Liver (tissue), 9 donors: ENCODE results near the gene IL17B. TPM values are rescaled to one million over a fixed set of nuclear protein-coding genes. Genes with fewer than 3 reads are reported as not detected.

Source experiments
- DNase-seq: peaks from one replicate; pipeline ENCODE4 v3.0.0-alpha.2; 2017; ENCODE audit warnings: low spot score
- H3K27ac ChIP-seq, 2 donors: one replicate each; pipeline ENCODE4 v1.7.0; 2013; ENCODE audit warnings: inconsistent platforms in 2 of 2, low read length in 2 of 2, control low read depth in 1 of 2, low read depth in 1 of 2, mild to moderate bottlenecking in 1 of 2
- H3K27me3 ChIP-seq, 4 donors: one replicate each; pipeline versions ENCODE4 v1.6.1 to v1.7.0; 2013; ENCODE audit warnings: low read length in 3 of 4, inconsistent platforms in 1 of 4, mild to moderate bottlenecking in 1 of 4, moderate library complexity in 1 of 4; ENCODE audit not compliant: control insufficient read depth in 4 of 4, insufficient read depth in 4 of 4
- H3K36me3 ChIP-seq, 4 donors: one replicate each; pipeline versions ENCODE4 v1.6.1 to v1.7.0; 2013; ENCODE audit warnings: low read length in 3 of 4, mild to moderate bottlenecking in 3 of 4, low read depth in 1 of 4, moderate library complexity in 1 of 4; ENCODE audit not compliant: control insufficient read depth in 4 of 4, insufficient read depth in 3 of 4
- H3K4me1 ChIP-seq, 4 donors: one replicate each; pipeline versions ENCODE4 v1.6.1 to v1.7.0; 2013; ENCODE audit warnings: low read length in 3 of 4, mild to moderate bottlenecking in 3 of 4, moderate library complexity in 1 of 4; ENCODE audit not compliant: control insufficient read depth in 4 of 4, insufficient read depth in 4 of 4
- H3K4me3 ChIP-seq, 3 donors: one replicate each; pipeline versions ENCODE4 v1.6.1 to v1.7.0; 2013; ENCODE audit warnings: low read length in 3 of 3, control low read depth in 1 of 3, low read depth in 1 of 3, mild to moderate bottlenecking in 1 of 3
- H3K9ac ChIP-seq, 2 donors: one replicate each; pipeline ENCODE4 v1.7.0; 2013; ENCODE audit warnings: low read length in 2 of 2, mild to moderate bottlenecking in 2 of 2, moderate library complexity in 2 of 2, control low read depth in 1 of 2, low read depth in 1 of 2
- H3K9me3 ChIP-seq, 4 donors: one replicate each; pipeline versions ENCODE4 v1.6.1 to v1.7.0; 2013; ENCODE audit warnings: low read length in 3 of 4; ENCODE audit not compliant: control insufficient read depth in 4 of 4
- ATF3 ChIP-seq: IDR thresholded peaks from 2 replicates; pipeline ENCODE4 v1.6.1; 2016; ENCODE audit warnings: antibody characterized with exemption
- CTCF ChIP-seq: fragments of 150-350 bp; IDR thresholded peaks from 2 replicates; pipeline ENCODE4 v1.5.1; 2017; ENCODE audit warnings: improper control_type of control experiment, low read depth, low read length; ENCODE audit not compliant: missing input control
- EGR1 ChIP-seq, 2 donors: IDR thresholded peaks; 2 replicates each; pipeline ENCODE4 v1.6.1; 2016 to 2018; ENCODE audit warnings: antibody characterized with exemption in 2 of 2, low read depth in 2 of 2
- FOXA1 ChIP-seq: IDR thresholded peaks from 2 replicates; pipeline ENCODE4 v1.6.1; 2016; ENCODE audit warnings: antibody characterized with exemption
- FOXA2 ChIP-seq: IDR thresholded peaks from 2 replicates; pipeline ENCODE4 v1.6.1; 2016; ENCODE audit warnings: antibody characterized with exemption
- GABPA ChIP-seq, 2 donors: IDR thresholded peaks in 1 of 2; conservative IDR thresholded peaks in 1 of 2; 2 replicates each; pipeline ENCODE4 v1.6.1; 2016; ENCODE audit warnings: antibody characterized with exemption in 2 of 2, mild to moderate bottlenecking in 1 of 2, moderate library complexity in 1 of 2
- HNF4G ChIP-seq: IDR thresholded peaks from 2 replicates; pipeline ENCODE4 v1.6.1; 2016; ENCODE audit warnings: antibody characterized with exemption
- JUND ChIP-seq, 2 donors: IDR thresholded peaks; 2 replicates each; pipeline ENCODE4 v1.6.1; 2016; ENCODE audit warnings: antibody characterized with exemption in 2 of 2
- RAD21 ChIP-seq, 2 donors: IDR thresholded peaks; 2 replicates each; pipeline ENCODE4 v1.6.1; 2016; ENCODE audit warnings: antibody characterized with exemption in 2 of 2, mild to moderate bottlenecking in 2 of 2
- REST ChIP-seq: IDR thresholded peaks from 2 replicates; pipeline ENCODE4 v1.6.1; 2016; ENCODE audit warnings: antibody characterized with exemption, mild to moderate bottlenecking
- RXRA ChIP-seq, 2 donors: IDR thresholded peaks; 2 replicates each; pipeline ENCODE4 v1.6.1; 2017 to 2018; ENCODE audit warnings: antibody characterized with exemption in 2 of 2, mild to moderate bottlenecking in 1 of 2
- SP1 ChIP-seq: IDR thresholded peaks from 2 replicates; pipeline ENCODE4 v1.6.1; 2018; ENCODE audit warnings: antibody characterized with exemption, mild to moderate bottlenecking
- YY1 ChIP-seq: IDR thresholded peaks from 2 replicates; pipeline ENCODE4 v1.6.1; 2016; ENCODE audit warnings: antibody characterized with exemption, mild to moderate bottlenecking
- WGBS: extraction: QIAGEN DNeasy Blood & Tissue Kit; methylation state at CpG from one replicate; pipeline ENCODE4 v1.1.7; 2013; 5-methylcytosine and 5-hydroxymethylcytosine counted together
- polyA plus RNA-seq, 2 donors: library from polyadenylated mRNA; stranded (reverse) in 1 of 2; unstranded in 1 of 2; fragments of 200-250 nt in 1 of 2; fragments of >200 nt in 1 of 2; fragmentation: Nextera tagmentation in 1 of 2; extraction: Ambion mirVana in 1 of 2; gene quantifications; one replicate each; pipeline versions ENCODE4 v1.2.1 to v1.2.3, GENCODE V29; 2013 to 2015
- total RNA-seq, 2 donors: library from RNA; depleted of rRNA; stranded (reverse); fragments of >200 nt; gene quantifications; one replicate each; pipeline ENCODE4 v1.2.3, GENCODE V29; 2014
- TF ChIP-seq, protein P1 (sequence below): IDR thresholded peaks from 2 replicates; pipeline ENCODE4 v1.6.1; 2016; ENCODE audit warnings: antibody characterized with exemption
- donor health status: healthy.
- donor health status: healthy.
- donor health status: healthy.
- donor health status: healthy.
- donor health status: healthy.

IL17B gene
- total and polyA plus RNA-seq, 4 donors: not detected

DNA sequence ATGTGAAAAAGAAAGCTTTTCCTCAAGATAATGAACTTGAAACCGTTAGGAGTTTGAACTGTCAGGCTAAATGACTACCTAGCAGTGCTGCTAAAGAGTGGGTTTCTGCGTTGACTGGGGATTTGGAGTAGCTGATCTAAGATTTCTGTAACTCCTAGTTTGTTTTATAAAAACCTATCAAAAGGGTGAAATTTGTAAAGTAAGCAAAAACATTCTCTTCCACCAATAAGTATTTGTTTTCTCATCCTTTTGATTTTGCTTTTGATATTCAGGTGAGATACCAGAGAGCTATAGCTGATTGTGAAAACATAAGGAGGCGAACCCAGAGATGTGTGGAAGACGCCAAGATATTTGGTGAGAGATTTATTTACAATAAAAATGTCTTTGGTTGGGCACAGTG lies 29.7 kb downstream of the IL17B start:
- Histone ChIP-seq H3K9ac (no peak overlapping the region), H3K36me3 (peaks cover 6 to 49% (median 43%) of the 10 kb centered on the region in 4 donors), H3K27me3 (no peaks in the 10 kb centered on the region), H3K4me3 (no peak overlapping the region), H3K4me1 (peaks cover 2 to 19% (median 13%) of the 10 kb centered on the region in 4 donors), H3K27ac (no peak overlapping the region), H3K9me3 (no peaks in the 10 kb centered on the region)
- TF ChIP-seq EGR1 (IDR thresholded peaks at IDR 0.05; ENCODE audit: low read depth in 2 of 2): no peak
- TF ChIP-seq YY1: no peak
- TF ChIP-seq, protein P1, sequence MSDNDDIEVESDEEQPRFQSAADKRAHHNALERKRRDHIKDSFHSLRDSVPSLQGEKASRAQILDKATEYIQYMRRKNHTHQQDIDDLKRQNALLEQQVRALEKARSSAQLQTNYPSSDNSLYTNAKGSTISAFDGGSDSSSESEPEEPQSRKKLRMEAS: no peak
- no peak for TF ChIP-seq GABPA (IDR thresholded peaks at IDR 0.05 in 1 of 2, conservative IDR thresholded peaks at IDR 0.05 in 1 of 2)
- TF ChIP-seq REST: no peak
- no peak for TF ChIP-seq ATF3
- no peak for TF ChIP-seq SP1
- no peak for TF ChIP-seq RAD21 (IDR thresholded peaks at IDR 0.05)
- no peak for TF ChIP-seq CTCF
- TF ChIP-seq FOXA2: no peak
- no peak for TF ChIP-seq HNF4G
- 91% methylated on average over 4 of the region's 4 CpGs for WGBS
- no peak for DNase-seq

DNA sequence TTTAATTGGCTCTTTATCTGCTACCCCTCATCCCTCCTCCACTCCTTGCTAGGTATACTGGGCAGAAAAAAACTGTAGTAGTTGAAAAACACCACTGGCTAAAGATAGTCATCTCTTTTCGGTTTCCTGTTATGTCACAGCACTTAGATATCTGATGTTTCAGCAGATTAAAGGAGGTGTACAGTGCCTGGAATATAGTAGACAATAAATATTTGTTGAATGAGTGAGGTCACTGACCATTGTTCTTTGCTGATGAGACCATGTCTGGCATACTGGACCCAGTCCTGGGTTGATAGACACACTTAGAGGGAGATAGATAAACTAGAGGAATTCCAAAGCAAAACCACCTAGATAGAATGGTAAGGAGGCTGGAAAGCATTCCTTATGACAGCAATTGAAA lies 30.6 kb downstream of the IL17B start:
- peaks cover 2 to 19% (median 13%) of the 10 kb centered on the region in 4 donors for H3K4me1 ChIP-seq
- H3K9ac ChIP-seq: no peak overlapping the region
- DNase-seq: no peak
- H3K27ac ChIP-seq: no peak overlapping the region
- H3K4me3 ChIP-seq: no peak overlapping the region
- H3K9me3 ChIP-seq: no peaks in the 10 kb centered on the region
- no peaks in the 10 kb centered on the region for H3K27me3 ChIP-seq
- TF ChIP-seq JUND (IDR thresholded peaks at IDR 0.05) (no peak), RXRA (IDR thresholded peaks at IDR 0.05) (no peak), YY1 (no peak), HNF4G (no peak), CTCF (no peak), FOXA1 (no peak), ATF3 (no peak), SP1 (no peak)
- TF ChIP-seq, protein P1: no peak
- 85% methylated on average over 1 of the region's 1 CpG for WGBS
- peaks cover 6 to 46% (median 40%) of the 10 kb centered on the region in 4 donors for H3K36me3 ChIP-seq
